Psoas muscle (tissue), 8 donors: ENCODE results near the gene CCL21. TPM values are rescaled to one million over a fixed set of nuclear protein-coding genes. Genes with fewer than 3 reads are reported as not detected.

Experiments used
- ATAC-seq, 4 donors: fragments of 200-7000 bp; cut with Tn5 transposase; one replicate each; pipeline ENCODE4 v1.9.1; 2020; ENCODE audit warnings: moderate library complexity in 3 of 4, mild to moderate bottlenecking in 2 of 4
- DNase-seq, 2 donors: peaks; one replicate each; pipeline ENCODE4 v3.0.0-alpha.2; 2020
- H3K27ac ChIP-seq: fragments of 200-600 bp; one replicate; pipeline ENCODE4 v1.8.0; 2022
- H3K27me3 ChIP-seq, 3 donors: fragments of 200-600 bp in 1 of 3; one replicate each; pipeline versions ENCODE4 v1.6.1 to v1.8.0; 2013 to 2022; ENCODE audit warnings: low read length in 2 of 3, mild to moderate bottlenecking in 2 of 3, moderate library complexity in 1 of 3; ENCODE audit not compliant: insufficient read depth in 3 of 3
- H3K36me3 ChIP-seq, 2 donors: fragments of 200-600 bp in 1 of 2; one replicate each; pipeline versions ENCODE4 v1.6.1 to v1.8.0; 2013 to 2022; ENCODE audit warnings: low read depth in 1 of 2, mild to moderate bottlenecking in 1 of 2, moderate library complexity in 1 of 2; ENCODE audit not compliant: insufficient read depth in 1 of 2
- H3K4me1 ChIP-seq: fragments of 200-600 bp; one replicate; pipeline ENCODE4 v1.8.0; 2022
- H3K4me3 ChIP-seq: fragments of 200-600 bp; one replicate; pipeline ENCODE4 v1.8.0; 2022; ENCODE audit warnings: mild to moderate bottlenecking
- H3K9me3 ChIP-seq: fragments of 200-600 bp; one replicate; pipeline ENCODE4 v1.8.0; 2022
- WGBS, 3 donors: extraction: QIAGEN DNeasy Blood & Tissue Kit; methylation state at CpG; one replicate each; pipeline versions ENCODE4 v1.1.6 to v1.1.7; 2013; 5-methylcytosine and 5-hydroxymethylcytosine counted together
- intact Hi-C, 2 donors: fragments of 100-400 bp; cut with DNase I; formaldehyde crosslinking; loops; one replicate each; pipeline versions ENCODE4 v1.11.0 to v1.14.2; 2022
- polyA plus RNA-seq, 3 donors: library from polyadenylated mRNA; stranded (reverse); fragments of 200-250 nt; gene quantifications; one replicate each; pipeline ENCODE4 v1.2.3, GENCODE V29; 2013
- total RNA-seq, 4 donors: library from RNA; stranded (reverse); fragmentation: NEBNext Ultra II Directional in 2 of 4; extraction: Animal tissue kit (Norgen Biotek cat#: 25700) in 2 of 4; gene quantifications; one replicate each; pipeline versions ENCODE4 v1.2.1 to v1.2.4, GENCODE V29; 2021 to 2023
- TF ChIP-seq, protein P1 (sequence below): fragments of 200-600 bp; IDR thresholded peaks from one replicate; pipeline ENCODE4 v1.8.0; 2022; ENCODE audit warnings: antibody characterized with exemption
- donor health status: healthy with polysubstance abuse.
- donor health status: DM: no; HTN: no; CAD: no; lungs with moderate emphysema.
- donor health status: Bipolar disorder and iron deficiency.
- donor health status: healthy.
- donor health status: DM: yes; HTN: yes; CAD: no.
- donor health status: DM: no; HTN: no; CAD: no.
- donor health status: DM: no; HTN: no; CAD: no.
- donor health status: DM: yes; HTN: yes; CAD: no.

The CCL21 gene
- total and polyA plus RNA-seq, 7 donors = 1.3 to 3.8 (median 2.9) TPM

DNA sequence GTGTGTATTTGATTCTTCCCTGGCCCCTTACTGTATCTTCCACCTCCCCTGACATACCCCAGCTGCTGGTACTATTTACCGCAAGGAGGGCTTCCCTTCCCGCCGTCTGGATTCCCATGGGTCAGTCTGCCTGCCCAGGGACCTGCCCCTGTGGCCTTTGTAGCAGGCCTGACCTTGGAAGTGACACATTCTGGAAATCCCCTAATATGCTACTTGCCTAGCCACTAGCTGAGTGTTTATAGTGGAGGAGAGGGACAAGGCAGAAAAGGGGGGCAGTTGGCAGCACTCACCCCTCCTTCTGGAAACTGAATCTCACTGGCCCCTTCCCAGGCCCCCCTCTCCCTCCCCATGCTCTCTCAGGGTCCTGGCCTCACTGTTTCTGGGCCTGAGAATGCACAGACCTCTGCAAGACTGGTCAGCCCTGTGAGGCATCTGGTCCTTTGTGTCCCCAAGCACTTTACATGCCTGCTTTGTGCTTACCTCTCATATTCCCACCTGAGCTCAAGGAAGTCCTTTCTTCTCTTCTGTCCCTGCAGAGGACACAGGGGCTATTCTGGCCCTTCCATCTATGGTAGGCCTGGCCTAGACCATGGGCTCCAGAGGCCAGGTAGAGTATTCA is 8.2 kb upstream of the CCL21 start:
- TF ChIP-seq, protein P1, sequence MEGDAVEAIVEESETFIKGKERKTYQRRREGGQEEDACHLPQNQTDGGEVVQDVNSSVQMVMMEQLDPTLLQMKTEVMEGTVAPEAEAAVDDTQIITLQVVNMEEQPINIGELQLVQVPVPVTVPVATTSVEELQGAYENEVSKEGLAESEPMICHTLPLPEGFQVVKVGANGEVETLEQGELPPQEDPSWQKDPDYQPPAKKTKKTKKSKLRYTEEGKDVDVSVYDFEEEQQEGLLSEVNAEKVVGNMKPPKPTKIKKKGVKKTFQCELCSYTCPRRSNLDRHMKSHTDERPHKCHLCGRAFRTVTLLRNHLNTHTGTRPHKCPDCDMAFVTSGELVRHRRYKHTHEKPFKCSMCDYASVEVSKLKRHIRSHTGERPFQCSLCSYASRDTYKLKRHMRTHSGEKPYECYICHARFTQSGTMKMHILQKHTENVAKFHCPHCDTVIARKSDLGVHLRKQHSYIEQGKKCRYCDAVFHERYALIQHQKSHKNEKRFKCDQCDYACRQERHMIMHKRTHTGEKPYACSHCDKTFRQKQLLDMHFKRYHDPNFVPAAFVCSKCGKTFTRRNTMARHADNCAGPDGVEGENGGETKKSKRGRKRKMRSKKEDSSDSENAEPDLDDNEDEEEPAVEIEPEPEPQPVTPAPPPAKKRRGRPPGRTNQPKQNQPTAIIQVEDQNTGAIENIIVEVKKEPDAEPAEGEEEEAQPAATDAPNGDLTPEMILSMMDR = no peak
- H3K36me3 ChIP-seq = no peaks in the 10 kb centered on the region
- ATAC-seq (no peak), DNase-seq (no peak)
- peaks cover 0 to 1% (median 0%) of the 10 kb centered on the region in 3 donors for H3K27me3 ChIP-seq
- H3K9me3 ChIP-seq = no peaks in the 10 kb centered on the region
- H3K27ac ChIP-seq = no peak overlapping the region
- no peak overlapping the region for H3K4me3 ChIP-seq
- no peaks in the 10 kb centered on the region for H3K4me1 ChIP-seq
- WGBS, 3 donors = 21 to 52% (median 35%) methylated on average over 3 of the region's 3 CpGs
- intact Hi-C loops = no loop called here

DNA sequence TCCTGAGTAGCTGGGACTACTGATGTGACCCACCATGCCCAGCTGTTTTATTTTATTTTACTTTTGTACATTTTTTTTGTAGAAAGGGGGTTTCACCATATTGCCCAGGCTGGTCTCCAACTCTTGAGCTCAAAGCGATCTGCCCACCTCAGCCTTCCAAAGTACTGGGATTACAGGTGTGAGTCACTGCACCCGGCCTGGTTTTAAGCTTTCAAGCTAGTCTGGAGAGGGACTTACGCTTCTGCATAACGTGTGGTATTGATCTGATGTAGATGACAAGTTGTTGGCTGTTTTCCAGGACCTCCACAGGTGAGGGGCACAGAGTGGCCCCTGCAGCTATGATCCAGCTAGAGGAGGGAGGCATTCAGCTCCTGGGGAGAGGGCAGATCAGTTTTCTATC is 6.8 kb upstream of the CCL21 start:
- no peaks in the 10 kb centered on the region for H3K4me1 ChIP-seq
- WGBS, 3 donors = 73 to 77% (median 74%) methylated on average over 4 of the region's 4 CpGs
- DNase-seq (no peak), ATAC-seq (no peak)
- H3K27ac ChIP-seq = no peak overlapping the region
- H3K36me3 ChIP-seq = no peaks in the 10 kb centered on the region
- intact Hi-C loops = no loop called here
- H3K9me3 ChIP-seq = no peaks in the 10 kb centered on the region
- TF ChIP-seq, protein P1 = no peak
- no peak overlapping the region for H3K4me3 ChIP-seq
- peaks cover 0 to 1% (median 0%) of the 10 kb centered on the region in 3 donors for H3K27me3 ChIP-seq

DNA sequence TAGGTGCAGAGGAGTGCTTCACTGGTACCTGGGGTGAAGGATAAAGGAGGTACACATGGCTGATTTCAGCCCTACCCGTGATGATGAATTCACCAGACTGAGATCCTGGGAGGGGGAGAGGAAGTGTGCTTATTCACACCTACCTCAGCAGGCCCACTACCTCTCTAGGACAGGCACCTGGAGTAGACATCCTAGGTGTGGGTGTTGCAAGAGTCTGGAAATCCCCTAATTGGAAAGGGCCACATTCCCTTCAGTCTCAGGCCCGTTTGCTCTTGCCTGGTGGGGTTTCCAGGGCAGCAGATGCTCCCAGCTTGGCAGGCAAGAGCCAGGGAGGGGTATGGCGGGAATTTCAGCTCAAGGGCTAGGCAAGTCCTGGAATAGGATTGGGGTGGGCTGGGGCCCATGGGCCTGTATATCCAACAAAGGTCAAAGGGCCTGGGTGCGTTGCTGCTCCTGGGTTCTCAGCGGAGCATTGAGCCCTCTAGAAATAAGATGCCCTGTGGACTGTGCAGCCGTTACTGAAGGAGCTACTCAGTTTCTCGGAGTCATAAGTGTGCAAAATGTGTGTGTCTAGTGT is 5.8 kb upstream of the CCL21 start:
- DNase-seq (no peak), ATAC-seq (no peak)
- Histone ChIP-seq H3K36me3 (no peaks in the 10 kb centered on the region), H3K27me3 (peaks cover 0 to 1% (median 0%) of the 10 kb centered on the region in 3 donors), H3K9me3 (no peaks in the 10 kb centered on the region), H3K27ac (no peak overlapping the region), H3K4me3 (no peak overlapping the region), H3K4me1 (no peaks in the 10 kb centered on the region)
- intact Hi-C loops = no loop called here
- TF ChIP-seq, protein P1 = no peak
- WGBS, 3 donors = 85 to 88% (median 85%) methylated on average over 7 of the region's 7 CpGs

DNA sequence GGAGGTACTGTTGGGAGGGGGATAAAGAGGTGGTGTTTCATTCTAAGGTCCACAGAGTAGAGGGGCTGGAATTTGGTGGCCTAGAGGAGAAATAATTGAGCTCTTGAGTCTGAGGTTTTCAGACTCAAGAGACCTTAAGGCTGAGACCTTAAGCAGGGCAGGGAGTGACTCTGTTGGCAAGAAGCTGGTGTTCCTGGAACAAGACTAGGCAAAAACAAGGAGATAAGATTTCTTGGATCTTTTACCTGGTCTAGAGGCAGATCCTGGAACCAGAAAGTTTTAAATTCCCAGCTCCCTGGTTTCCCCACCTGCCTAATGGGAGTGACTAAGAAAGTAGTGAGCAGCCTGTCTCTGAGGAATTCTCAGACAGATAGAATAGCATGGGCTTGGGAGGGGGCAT is 4.1 kb upstream of the CCL21 start:
- peaks cover 0 to 1% (median 0%) of the 10 kb centered on the region in 3 donors for H3K27me3 ChIP-seq
- H3K4me1 ChIP-seq = no peaks in the 10 kb centered on the region
- no peak for ATAC-seq
- no peak overlapping the region for H3K27ac ChIP-seq
- H3K4me3 ChIP-seq = no peak overlapping the region
- intact Hi-C loops = no loop called here
- TF ChIP-seq, protein P1 = no peak
- DNase-seq = no peak
- H3K9me3 ChIP-seq = no peaks in the 10 kb centered on the region
- no peaks in the 10 kb centered on the region for H3K36me3 ChIP-seq

DNA sequence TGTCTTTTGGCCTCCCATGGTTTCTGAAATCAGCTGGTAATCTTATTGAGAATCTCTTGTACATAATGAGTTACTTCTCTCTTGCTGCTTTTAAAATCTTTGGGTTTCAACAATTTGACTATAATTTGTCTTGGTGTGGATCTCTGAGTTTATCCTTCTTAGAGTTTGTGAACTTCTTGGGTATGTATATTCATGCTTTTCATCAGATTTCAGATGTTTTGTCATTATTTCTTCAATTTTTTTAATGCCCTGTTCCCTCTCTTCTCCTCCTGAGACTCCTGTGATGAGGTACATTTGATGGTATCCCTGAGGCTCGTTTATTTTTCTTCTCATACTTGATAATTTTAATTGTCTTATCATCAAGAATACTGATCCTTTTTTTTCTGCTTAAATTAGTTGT is 2.2 kb upstream of the CCL21 start:
- TF ChIP-seq, protein P1 = no peak
- 49 to 61% (median 55%) methylated on average over 1 of the region's 1 CpG for WGBS, 3 donors
- ATAC-seq = no peak
- no peak for DNase-seq
- Histone ChIP-seq H3K4me3 (no peak overlapping the region), H3K9me3 (no peaks in the 10 kb centered on the region), H3K36me3 (no peaks in the 10 kb centered on the region), H3K27me3 (peaks cover 0 to 1% (median 0%) of the 10 kb centered on the region in 3 donors), H3K27ac (no peak overlapping the region), H3K4me1 (no peaks in the 10 kb centered on the region)
- intact Hi-C loops = no loop called here
